K562 treated with DMSO at 1 percent for 12 hours (cell line): ENCODE results near the gene METTL9. TPM values are rescaled to one million over a fixed set of nuclear protein-coding genes. Genes with fewer than 3 reads are reported as not detected.

Experiments used
- total RNA-seq: library from RNA; unstranded; fragments of 300-600 nt; gene quantifications from 2 replicates; pipeline ENCODE4 v1.2.3, GENCODE V29; 2022; ENCODE audit not compliant: insufficient read depth

METTL9 gene
- total RNA-seq = 94.5 and 156 TPM in 2 replicates

GRCh38 chr16:21599122-21600030 lies at the start of gene METTL9:
METTL9 (plus strand) TSS chr16:21599577; CDS start chr16:21599734, 157 bp downstream.

GRCh38 chr16:21652453-21652852 lies 53.1 kb downstream of the METTL9 start, which contains the start of gene IGSF6:
IGSF6 (minus strand) TSS chr16:21652608; CDS start chr16:21652598, 10 bp downstream.

GRCh38 chr16:21663889-21664647 lies 64.7 kb downstream of the METTL9 start, which contains the start of gene OTOA:
OTOA (plus strand) TSS chr16:21663968; CDS start chr16:21678515, 14,547 bp downstream.

Other genes starting within 250 kb of the METTL9 start
- not detected in 2 replicates for gene IGSF6, start 53.0 kb downstream of the METTL9 start, total RNA-seq
- gene OTOA, start 64.4 kb downstream of the METTL9 start, total RNA-seq = not detected in 2 replicates